VCaP (cell line): Measurements from ENCODE around the gene DAPK1.

ENCODE experiments used
- H3K27ac ChIP-seq: fragments of 450-650 bp; 2 replicates; pipeline ENCODE4 v1.5.1; 2017
- CTCF ChIP-seq: fragments of 450-650 bp; conservative IDR thresholded peaks from 2 replicates; pipeline ENCODE4 v1.5.1; 2017; ENCODE audit warnings: mild to moderate bottlenecking, moderate library complexity

The DAPK1 gene

GRCh38 chr9:87686520-87687090, 188.9 kb downstream of the DAPK1 start:
- H3K27ac ChIP-seq: no peak overlapping the region
- no peak for TF ChIP-seq CTCF

- TF ChIP-seq CTCF: no peak
Measured at GRCh38 chr9:87687207-87687606, 189.5 kb downstream of the DAPK1 start.

GRCh38 chr9:87694236-87694755, 196.6 kb downstream of the DAPK1 start:
- H3K27ac ChIP-seq: no peak overlapping the region
- no peak for TF ChIP-seq CTCF

More at GRCh38 chr9:87687207-87687606, 189.5 kb downstream of the DAPK1 start:
- H3K27ac ChIP-seq: no peak overlapping the region

- TF ChIP-seq CTCF: no peak
- no peak overlapping the region for H3K27ac ChIP-seq
Measured at GRCh38 chr9:87695523-87695922, 197.9 kb downstream of the DAPK1 start.

GRCh38 chr9:87696641-87697040, 199.0 kb downstream of the DAPK1 start:
- no peak overlapping the region for H3K27ac ChIP-seq
- no peak for TF ChIP-seq CTCF

GRCh38 chr9:87698069-87698809, 200.6 kb downstream of the DAPK1 start:
- TF ChIP-seq CTCF: no peak
- H3K27ac ChIP-seq: no peak overlapping the region

- H3K27ac ChIP-seq: no peak overlapping the region
- TF ChIP-seq CTCF: no peak
Measured at GRCh38 chr9:87699835-87700234, 202.2 kb downstream of the DAPK1 start.
